Activated CD4-positive, alpha-beta T cell treated with anti-CD3 and anti-CD28 coated beads for 36 hours (primary cell): ENCODE measurements around the gene PBRM1. TPM values are rescaled to one million over a fixed set of nuclear protein-coding genes. Genes with fewer than 3 reads are reported as not detected.
A peak's percentile ranks its signal among the peaks of the same experiment; 100 is the strongest.

Source experiments
- ATAC-seq: fragments of 200-7000 bp; cut with Tn5 transposase; one replicate; pipeline ENCODE4 v1.10.0; 2021; ENCODE audit warnings: mild to moderate bottlenecking, moderate library complexity
- CTCF ChIA-PET: fragments of 350-600 bp; sonication (Branson Sonifier 250); formaldehyde crosslinking; loops from one replicate; lab custom pipeline; 2021; ENCODE audit warnings: antibody characterized with exemption; lab: Charles Lee
- POLR2A ChIA-PET: fragments of 350-600 bp; sonication (Branson Sonifier 250); formaldehyde crosslinking; loops from one replicate; lab custom pipeline; 2021; ENCODE audit warnings: antibody characterized with exemption, inconsistent platforms; lab: Charles Lee
- DNase-seq: peaks from one replicate; pipeline ENCODE4 v3.0.0-alpha.2; 2020
- H3K27ac Mint-ChIP-seq: one replicate; pipeline ENCODE4 v1.8.0; 2021; ENCODE audit warnings: mixed read lengths
- H3K27me3 Mint-ChIP-seq: one replicate; pipeline ENCODE4 v1.8.0; 2021; ENCODE audit warnings: mixed read lengths
- H3K36me3 Mint-ChIP-seq: one replicate; pipeline ENCODE4 v1.8.0; 2021; ENCODE audit warnings: low read depth, mixed read lengths
- H3K4me1 Mint-ChIP-seq: one replicate; pipeline ENCODE4 v1.8.0; 2021; ENCODE audit warnings: mixed read lengths
- H3K4me3 Mint-ChIP-seq: one replicate; pipeline ENCODE4 v1.8.0; 2021; ENCODE audit warnings: mild to moderate bottlenecking, moderate library complexity, mixed read lengths
- H3K9me3 Mint-ChIP-seq: one replicate; pipeline ENCODE4 v1.8.0; 2021; ENCODE audit warnings: low read depth, mixed read lengths
- intact Hi-C, 2 experiments: fragments of 100-400 bp; cut with DNase I in 1 of 2; cut with micrococcal nuclease in 1 of 2; formaldehyde crosslinking; loops; one replicate each; pipeline versions ENCODE4 v1.14.2 to v1.15.1; 2022 to 2024; cut with DNase I, micrococcal nuclease
- total RNA-seq, 2 experiments: library from RNA; stranded (reverse); gene quantifications; one replicate each; pipeline ENCODE4 v1.2.3, GENCODE V29; 2021

The PBRM1 gene
- total RNA-seq, 2 experiments from 2014 or later: 57.6 to 59.8 TPM

GRCh38 chr3:52715714-52716305, 30.1 kb upstream of the PBRM1 start:
- peaks cover 11% of the 10 kb centered on the region for H3K4me1 Mint-ChIP-seq
- peaks cover 2% of the 10 kb centered on the region for H3K9me3 Mint-ChIP-seq
- CTCF ChIA-PET: interaction anchor here (0.5 to 1.1 kb wide), 4 partner anchors 9 to 267 kb away, joined by 3 to 5 read pairs (median 4); no protein-coding TSS in a partner anchor
- POLR2A ChIA-PET: no interaction called here
- peaks cover 20% of the 10 kb centered on the region for H3K36me3 Mint-ChIP-seq
- no peak overlapping the region for H3K27ac Mint-ChIP-seq
- DNase-seq (no peak), ATAC-seq (no peak)
- H3K4me3 Mint-ChIP-seq: no peak overlapping the region
- H3K27me3 Mint-ChIP-seq: no peaks in the 10 kb centered on the region
- intact Hi-C loops: no loop called here

- POLR2A ChIA-PET: no interaction called here
- ATAC-seq (no peak), DNase-seq (no peak)
- CTCF ChIA-PET: interaction anchor here (1.1 kb wide), 1 partner anchor 84 kb away, joined by 5 read pairs; no protein-coding TSS in a partner anchor
- intact Hi-C loops: no loop called here
- peaks cover 17% of the 10 kb centered on the region for H3K36me3 Mint-ChIP-seq
- H3K27me3 Mint-ChIP-seq: no peaks in the 10 kb centered on the region
- peaks cover under 1% of the 10 kb centered on the region for H3K9me3 Mint-ChIP-seq
- H3K4me3 Mint-ChIP-seq: no peak overlapping the region
- H3K27ac Mint-ChIP-seq: no peak overlapping the region
- H3K4me1 Mint-ChIP-seq: peaks cover under 1% of the 10 kb centered on the region
These were observed 28.9 kb upstream of the PBRM1 start for GRCh38 chr3:52714335-52715302.

- no peaks in the 10 kb centered on the region for H3K27me3 Mint-ChIP-seq
- ChIA-PET POLR2A (interaction anchor here (0.6 kb wide), 1 partner anchor 539 kb away, joined by 4 read pairs; no protein-coding TSS in a partner anchor), CTCF (no interaction called here)
- H3K27ac Mint-ChIP-seq: no peak overlapping the region
- peaks cover 21% of the 10 kb centered on the region for H3K36me3 Mint-ChIP-seq
- intact Hi-C loops: no loop called here
- H3K4me3 Mint-ChIP-seq: no peak overlapping the region
- ATAC-seq: no peak
- DNase-seq: no peak
- peaks cover 7% of the 10 kb centered on the region for H3K4me1 Mint-ChIP-seq
- H3K9me3 Mint-ChIP-seq: no peaks in the 10 kb centered on the region
These were observed 26.8 kb upstream of the PBRM1 start for GRCh38 chr3:52712291-52713212.

GRCh38 chr3:52710512-52710911, 24.8 kb upstream of the PBRM1 start:
- intact Hi-C loops: no loop called here
- Mint-ChIP-seq H3K4me3 (no peak overlapping the region), H3K27ac (no peak overlapping the region), H3K27me3 (no peaks in the 10 kb centered on the region), H3K9me3 (no peaks in the 10 kb centered on the region), H3K36me3 (peaks cover 27% of the 10 kb centered on the region), H3K4me1 (peaks cover 12% of the 10 kb centered on the region)
- no peak for ATAC-seq
- ChIA-PET CTCF (no interaction called here), POLR2A (no interaction called here)
- no peak for DNase-seq

GRCh38 chr3:52707585-52707984, 21.9 kb upstream of the PBRM1 start:
- peaks cover 27% of the 10 kb centered on the region for H3K4me1 Mint-ChIP-seq
- CTCF ChIA-PET: interaction anchor here (0.6 to 1.6 kb wide), 4 partner anchors 9 to 87 kb away, joined by 3 to 5 read pairs (median 5); no protein-coding TSS in a partner anchor
- H3K27me3 Mint-ChIP-seq: no peaks in the 10 kb centered on the region
- ATAC-seq (no peak), DNase-seq (no peak)
- peak overlapping the region; percentile 89 for H3K4me3 Mint-ChIP-seq
- POLR2A ChIA-PET: interaction anchor here (0.5 kb wide), 1 partner anchor 224 kb away, joined by 3 read pairs; no protein-coding TSS in a partner anchor
- peak overlapping the region; percentile 86 for H3K27ac Mint-ChIP-seq
- no peaks in the 10 kb centered on the region for H3K9me3 Mint-ChIP-seq
- intact Hi-C loops: loop anchor here (2.0 to 10.0 kb wide), 5 partner anchors 63 to 555 kb away; partner anchors contain the start of genes NEK4 (in 1 of the 2), POC1A (in 1 of the 2), SFMBT1 (in 1 of the 2) and STIMATE (in 1 of the 2)
- H3K36me3 Mint-ChIP-seq: peaks cover 27% of the 10 kb centered on the region

GRCh38 chr3:52705688-52706686, 20.3 kb upstream of the PBRM1 start, which contains the start of the genes GLT8D1 and SPCS1:
Gene GLT8D1, minus strand, starts transcription at chr3:52705791. Its CDS starts 5,331 bp downstream, at chr3:52700460.
Gene SPCS1, plus strand, starts transcription at chr3:52706106. Its CDS starts 141 bp downstream, at chr3:52706247.
- CTCF ChIA-PET: interaction anchor here (0.9 to 1.6 kb wide), 3 partner anchors 15 to 93 kb away, joined by 3 to 5 read pairs (median 4); no protein-coding TSS in a partner anchor
- Mint-ChIP-seq H3K4me1 (peaks cover 28% of the 10 kb centered on the region), H3K9me3 (no peaks in the 10 kb centered on the region), H3K4me3 (peak within 1 kb of the TSS; percentile 89), H3K27ac (peak within 1 kb of the TSS; percentile 90), H3K27me3 (no peaks in the 10 kb centered on the region), H3K36me3 (peaks cover 22% of the 10 kb centered on the region)
- intact Hi-C loops: loop anchor here (1.0 to 10.0 kb wide), 13 partner anchors 21 to 1315 kb away; partner anchors contain the start of genes NEK4 (in 2 of the 2), PBRM1 (in 2 of the 2), SFMBT1 (in 2 of the 2) and STIMATE (in 2 of the 2)
- DNase-seq (peak; percentile 92), ATAC-seq (peak; percentile 94)
- POLR2A ChIA-PET: interaction anchor here (0.6 to 3.1 kb wide), 8 partner anchors 9 to 464 kb away, joined by 3 to 16 read pairs (median 4); partner anchors contain the start of gene PBRM1

- H3K27me3 Mint-ChIP-seq: no peaks in the 10 kb centered on the region
- peak overlapping the region; percentile 89 for H3K4me3 Mint-ChIP-seq
- DNase-seq (no peak), ATAC-seq (peak; percentile 60)
- peak overlapping the region; percentile 90 for H3K27ac Mint-ChIP-seq
- intact Hi-C loops: loop anchor here (1.0 to 10.0 kb wide), 8 partner anchors 35 to 1314 kb away; partner anchors contain the start of genes STIMATE (in 2 of the 2), NEK4 (in 1 of the 2), POC1A (in 1 of the 2) and RBM15B (in 1 of the 2)
- H3K4me1 Mint-ChIP-seq: peaks cover 28% of the 10 kb centered on the region
- POLR2A ChIA-PET: interaction anchor here (0.6 to 3.1 kb wide), 8 partner anchors 9 to 463 kb away, joined by 3 to 16 read pairs (median 4); partner anchors contain the start of gene PBRM1
- CTCF ChIA-PET: interaction anchor here (0.5 to 1.6 kb wide), 3 partner anchors 14 to 93 kb away, joined by 3 to 5 read pairs (median 4); no protein-coding TSS in a partner anchor
- H3K36me3 Mint-ChIP-seq: peaks cover 22% of the 10 kb centered on the region
- H3K9me3 Mint-ChIP-seq: no peaks in the 10 kb centered on the region
These were observed 19.6 kb upstream of the PBRM1 start for GRCh38 chr3:52705438-52705687.

- intact Hi-C loops: loop anchor here (1.0 to 10.0 kb wide), 8 partner anchors 35 to 1314 kb away; partner anchors contain the start of genes STIMATE (in 2 of the 2), NEK4 (in 1 of the 2), POC1A (in 1 of the 2) and RBM15B (in 1 of the 2)
- peaks cover 28% of the 10 kb centered on the region for H3K4me1 Mint-ChIP-seq
- ATAC-seq (peak; percentile 2), DNase-seq (peak; percentile 33)
- ChIA-PET POLR2A (interaction anchor here (0.5 to 3.1 kb wide), 9 partner anchors 8 to 463 kb away, joined by 3 to 16 read pairs (median 4); partner anchors contain the start of gene PBRM1), CTCF (interaction anchor here (0.5 to 1.6 kb wide), 5 partner anchors 14 to 405 kb away, joined by 3 to 5 read pairs (median 3); no protein-coding TSS in a partner anchor)
- no peaks in the 10 kb centered on the region for H3K27me3 Mint-ChIP-seq
- peak overlapping the region; percentile 89 for H3K4me3 Mint-ChIP-seq
- H3K36me3 Mint-ChIP-seq: peaks cover 22% of the 10 kb centered on the region
- H3K9me3 Mint-ChIP-seq: no peaks in the 10 kb centered on the region
- H3K27ac Mint-ChIP-seq: peak overlapping the region; percentile 90
These were observed 19.1 kb upstream of the PBRM1 start for GRCh38 chr3:52704611-52705437.
